HepG2 (cell line): Measurements from ENCODE around the gene ARVCF. TPM values are rescaled to one million over a fixed set of nuclear protein-coding genes. Genes with fewer than 3 reads are reported as not detected.
A peak's percentile ranks its signal among the peaks of the same experiment; 100 is the strongest.

ENCODE experiments used
- DMAP1 ChIP-seq: IDR thresholded peaks from 2 replicates; pipeline ENCODE4 v1.6.1; 2016
- FUBP1 ChIP-seq: sonication (generic); formaldehyde crosslinking; IDR thresholded peaks from 2 replicates; pipeline ENCODE4 v1.5.1; 2020; ENCODE audit warnings: missing genetic modification reagents, mild to moderate bottlenecking, borderline replicate concordance
- HDAC1 ChIP-seq: sonication (generic); formaldehyde crosslinking; IDR thresholded peaks from 2 replicates; pipeline ENCODE4 v1.5.1; 2020; ENCODE audit warnings: mild to moderate bottlenecking, missing genetic modification reagents
- HDAC2 ChIP-seq: sonication (generic); formaldehyde crosslinking; IDR thresholded peaks from 2 replicates; pipeline ENCODE4 v1.4.0; 2020; ENCODE audit warnings: missing genetic modification reagents
- HNF4A ChIP-seq: sonication (generic); formaldehyde crosslinking; IDR thresholded peaks from 2 replicates; pipeline ENCODE4 v1.4.0; 2020; ENCODE audit warnings: missing genetic modification reagents
- KAT7 ChIP-seq: IDR thresholded peaks from 2 replicates; pipeline ENCODE4 v1.6.1; 2018; ENCODE audit warnings: borderline replicate concordance, missing compliant biosample characterization
- KLF16 ChIP-seq, 2 experiments: sonication (generic) in 1 of 2; formaldehyde crosslinking in 1 of 2; IDR thresholded peaks; 2 replicates each; pipeline versions ENCODE4 v1.6.1 to v1.8.0; 2016 to 2023; ENCODE audit warnings: missing genetic modification reagents in 2 of 2, missing compliant biosample characterization in 1 of 2
- MAFG ChIP-seq: sonication (generic); formaldehyde crosslinking; IDR thresholded peaks from 2 replicates; pipeline ENCODE4 v1.5.1; 2020; ENCODE audit warnings: mild to moderate bottlenecking, missing genetic modification reagents
- MAX ChIP-seq: IDR thresholded peaks from 2 replicates; pipeline ENCODE4 v1.6.1; 2012; ENCODE audit warnings: inconsistent platforms
- MIER3 ChIP-seq: IDR thresholded peaks from 2 replicates; pipeline ENCODE4 v1.6.1; 2016; ENCODE audit warnings: missing compliant biosample characterization, borderline replicate concordance
- MIXL1 ChIP-seq: IDR thresholded peaks from 2 replicates; pipeline ENCODE4 v1.6.1; 2016
- MXD3 ChIP-seq: IDR thresholded peaks from 2 replicates; pipeline ENCODE4 v1.6.1; 2016; ENCODE audit warnings: mild to moderate bottlenecking, missing biosample characterization, missing genetic modification reagents
- NFKB2 ChIP-seq: sonication (generic); formaldehyde crosslinking; IDR thresholded peaks from 2 replicates; pipeline ENCODE4 v1.4.0; 2020; ENCODE audit warnings: missing genetic modification reagents, borderline replicate concordance
- REL ChIP-seq: sonication (generic); formaldehyde crosslinking; conservative IDR thresholded peaks from 2 replicates; pipeline ENCODE4 v1.8.0; 2022; ENCODE audit warnings: mild to moderate bottlenecking, missing genetic modification reagents, moderate library complexity
- RORA ChIP-seq: sonication (generic); formaldehyde crosslinking; IDR thresholded peaks from 2 replicates; pipeline ENCODE4 v1.5.0; 2020; ENCODE audit warnings: mild to moderate bottlenecking, missing genetic modification reagents, moderate library complexity
- SCMH1 ChIP-seq: sonication (generic); formaldehyde crosslinking; IDR thresholded peaks from 2 replicates; pipeline ENCODE4 v1.9.0; 2021; ENCODE audit warnings: missing genetic modification reagents, mild to moderate bottlenecking, borderline replicate concordance
- SMC3 ChIP-seq: IDR thresholded peaks from 2 replicates; pipeline ENCODE4 v1.6.1; 2011; ENCODE audit warnings: low read length, improper control_type of control experiment
- SOX6 ChIP-seq, 2 experiments: fragments of 450-650 bp in 1 of 2; sonication (generic) in 1 of 2; formaldehyde crosslinking in 1 of 2; IDR thresholded peaks; 2 replicates each; pipeline versions ENCODE4 v1.4.0 to v1.6.1; 2017 to 2020; ENCODE audit warnings: antibody characterized with exemption in 1 of 2, mild to moderate bottlenecking in 1 of 2, missing genetic modification reagents in 1 of 2
- TBX3 ChIP-seq: fragments of 450-650 bp; IDR thresholded peaks from 2 replicates; pipeline ENCODE4 v1.6.1; 2017; ENCODE audit warnings: antibody characterized with exemption, mild to moderate bottlenecking, inconsistent platforms, borderline replicate concordance
- TRIM22 ChIP-seq: fragments of 450-650 bp; IDR thresholded peaks from 2 replicates; pipeline ENCODE4 v1.6.1; 2017
- ZBTB26 ChIP-seq: IDR thresholded peaks from 2 replicates; pipeline ENCODE4 v1.6.1; 2016; ENCODE audit warnings: missing compliant biosample characterization, missing genetic modification reagents, borderline replicate concordance
- ZNF280D ChIP-seq: sonication (generic); formaldehyde crosslinking; IDR thresholded peaks from 2 replicates; pipeline ENCODE4 v1.5.1; 2020; ENCODE audit warnings: mild to moderate bottlenecking, missing genetic modification reagents
- ZNF720 ChIP-seq: sonication (generic); formaldehyde crosslinking; IDR thresholded peaks from 2 replicates; pipeline ENCODE4 v1.4.0; 2020; ENCODE audit warnings: missing genetic modification reagents
- ZNF773 ChIP-seq: sonication (generic); formaldehyde crosslinking; IDR thresholded peaks from 2 replicates; pipeline ENCODE4 v1.4.0; 2020; ENCODE audit warnings: missing genetic modification reagents, borderline replicate concordance
- ZSCAN20 ChIP-seq: sonication (generic); formaldehyde crosslinking; IDR thresholded peaks from 2 replicates; pipeline ENCODE4 v1.4.0; 2020; ENCODE audit warnings: missing genetic modification reagents, mild to moderate bottlenecking, borderline replicate concordance
- polyA plus RNA-seq, 8 experiments: library from polyadenylated mRNA; depleted of rRNA in 3 of 8; stranded (reverse) in 7 of 8; unstranded in 1 of 8; fragments of >200 nt; fragmentation: Illumina TruSeq in 4 of 8; extraction: Trizol in 4 of 8; gene quantifications; 2 replicates each; pipeline versions ENCODE4 v1.2.1 to v1.2.3, GENCODE V29; 2011 to 2016; ENCODE audit warnings: low read depth in 4 of 8, missing spikeins in 1 of 8, mixed read lengths in 1 of 8; ENCODE audit not compliant: insufficient read depth in 1 of 8
- total RNA-seq, 5 experiments: library from RNA; depleted of rRNA; stranded (reverse); fragments of >200 nt; fragmentation: Illumina TruSeq; extraction: Trizol; gene quantifications; 2 replicates each; pipeline ENCODE4 v1.2.3, GENCODE V29; 2016; ENCODE audit warnings: low read depth in 1 of 5

Gene ARVCF
- total and polyA plus RNA-seq, 2 of the 13 experiments (the other 11 are each of a cell fraction or from before 2014, with no cell fraction given): 16.4 to 17.7 TPM

GRCh38 chr22:19957445-19957844 is 59.2 kb downstream of the ARVCF start (continued):
- TF ChIP-seq MIER3: no peak
- no peak for TF ChIP-seq HNF4A (CRISPR knock-in tag)
- no peak for TF ChIP-seq KAT7
- TF ChIP-seq ZNF773 (CRISPR knock-in tag): no peak
- TF ChIP-seq SCMH1 (CRISPR knock-in tag): no peak
- TF ChIP-seq MXD3 (CRISPR knock-in tag): peak; percentile 60; the same call in 1 of the 2 replicates
- no peak for TF ChIP-seq HDAC1
- no peak for TF ChIP-seq RORA
- no peak for TF ChIP-seq ZBTB26 (CRISPR knock-in tag)
- no peak for TF ChIP-seq MIXL1 (CRISPR knock-in tag)
- no peak for TF ChIP-seq TRIM22
- TF ChIP-seq FUBP1: no peak
- peak; percentile 88 for TF ChIP-seq MAX
- 0 out of 2 replicates have a peak, but pooled peaks have one; percentile 34 for TF ChIP-seq NFKB2 (CRISPR knock-in tag)
- no peak for TF ChIP-seq SOX6 (IDR thresholded peaks at IDR 0.05)
- no peak for TF ChIP-seq SOX6 (CRISPR knock-in tag; IDR thresholded peaks at IDR 0.05)
- TF ChIP-seq TBX3: no peak
- TF ChIP-seq REL (CRISPR knock-in tag): no peak; the same call in 1 of the 2 replicates
- TF ChIP-seq DMAP1 (CRISPR knock-in tag): no peak
- TF ChIP-seq ZNF720 (CRISPR knock-in tag): no peak
- TF ChIP-seq KLF16 (CRISPR knock-in tag; IDR thresholded peaks at IDR 0.05): no peak
- no peak for TF ChIP-seq ZNF280D (CRISPR knock-in tag)
- no peak for TF ChIP-seq HDAC2 (CRISPR knock-in tag)
- TF ChIP-seq ZSCAN20 (CRISPR knock-in tag): no peak
- no peak for TF ChIP-seq SMC3
- TF ChIP-seq MAFG (CRISPR knock-in tag): no peak
